HEK293 (cell line): ENCODE results near the gene CCL16.
A peak's percentile ranks its signal among the peaks of the same experiment; 100 is the strongest.

Experiments used
- CTCF ChIA-PET: fragments of 350-600 bp; formaldehyde crosslinking; extraction: SDS; loops from one replicate; lab custom pipeline; 2021; ENCODE audit warnings: antibody characterized with exemption; lab: Yijun Ruan, JAX
- POLR2A ChIA-PET: fragments of 300-600 bp; formaldehyde crosslinking; extraction: SDS; loops from one replicate; lab custom pipeline; 2020; ENCODE audit warnings: antibody characterized with exemption, inconsistent platforms; lab: Yijun Ruan, JAX
- H3K27ac ChIP-seq: fragments of 200-500 bp; sonication (Bioruptor generic); 2 replicates; pipeline ENCODE4 v1.5.1; 2014; ENCODE audit warnings: low read depth, low read length, control low read depth, inconsistent platforms; ENCODE audit errors: extremely low read depth
- H3K36me3 ChIP-seq, 2 experiments: fragments of 200-500 bp in 1 of 2; sonication (Bioruptor generic) in 1 of 2; 1 replicate in 1 of 2; 2 replicates in 1 of 2; pipeline ENCODE4 v1.5.1; 2014 to 2017; ENCODE audit warnings: inconsistent platforms in 2 of 2, low read length in 2 of 2; ENCODE audit not compliant: control insufficient read depth in 2 of 2, insufficient read depth in 1 of 2
- H3K4me1 ChIP-seq: fragments of 200-500 bp; sonication (Bioruptor generic); 2 replicates; pipeline ENCODE4 v1.5.1; 2014; ENCODE audit warnings: mild to moderate bottlenecking, low read length, inconsistent platforms; ENCODE audit not compliant: control insufficient read depth, insufficient read depth
- H3K4me3 ChIP-seq: 2 replicates; pipeline ENCODE4 v1.5.1; 2011; ENCODE audit warnings: low read depth, mild to moderate bottlenecking, control low read depth, low read length, moderate library complexity
- H3K9me3 ChIP-seq: fragments of 200-500 bp; sonication (Bioruptor generic); 2 replicates; pipeline ENCODE4 v1.5.1; 2014; ENCODE audit warnings: low read depth, low read length, inconsistent platforms; ENCODE audit not compliant: control insufficient read depth, insufficient read depth
- EGR2 ChIP-seq: fragments of 450-650 bp; formaldehyde crosslinking; IDR thresholded peaks from 2 replicates; pipeline ENCODE4 v1.5.1; 2016; ENCODE audit warnings: low read depth, missing biosample characterization, missing genetic modification characterization
- GLIS1 ChIP-seq: fragments of 450-650 bp; formaldehyde crosslinking; IDR thresholded peaks from 2 replicates; pipeline ENCODE4 v1.5.1; 2016; ENCODE audit warnings: missing biosample characterization, missing genetic modification characterization
- KLF9 ChIP-seq: fragments of 450-650 bp; formaldehyde crosslinking; IDR thresholded peaks from 2 replicates; pipeline ENCODE4 v1.5.1; 2016; ENCODE audit warnings: missing biosample characterization, missing genetic modification characterization, low read depth
- PRDM10 ChIP-seq: fragments of 450-650 bp; formaldehyde crosslinking; IDR thresholded peaks from 2 replicates; pipeline ENCODE4 v1.5.1; 2016; ENCODE audit warnings: missing biosample characterization, missing genetic modification characterization
- SP3 ChIP-seq: fragments of 450-650 bp; formaldehyde crosslinking; IDR thresholded peaks from 2 replicates; pipeline ENCODE4 v1.5.1; 2016; ENCODE audit warnings: missing biosample characterization, missing genetic modification characterization
- ZBTB17 ChIP-seq: fragments of 450-650 bp; formaldehyde crosslinking; IDR thresholded peaks from 2 replicates; pipeline ENCODE4 v1.5.1; 2016; ENCODE audit warnings: missing biosample characterization, missing genetic modification characterization
- ZBTB26 ChIP-seq: fragments of 450-650 bp; formaldehyde crosslinking; optimal IDR thresholded peaks from 2 replicates; pipeline ENCODE3; 2016; ENCODE audit warnings: missing biosample characterization, mild to moderate bottlenecking, missing genetic modification characterization
- ZBTB48 ChIP-seq: fragments of 450-650 bp; formaldehyde crosslinking; IDR thresholded peaks from 2 replicates; pipeline ENCODE4 v1.5.1; 2016; ENCODE audit warnings: missing biosample characterization, missing genetic modification characterization
- ZBTB8A ChIP-seq: fragments of 450-650 bp; formaldehyde crosslinking; IDR thresholded peaks from 2 replicates; pipeline ENCODE4 v1.5.1; 2016; ENCODE audit warnings: missing biosample characterization, missing genetic modification characterization
- ZFHX2 ChIP-seq: fragments of 450-650 bp; formaldehyde crosslinking; conservative IDR thresholded peaks from 2 replicates; pipeline ENCODE4 v1.5.1; 2016; ENCODE audit warnings: missing biosample characterization, missing genetic modification characterization
- ZNF19 ChIP-seq: fragments of 450-650 bp; formaldehyde crosslinking; IDR thresholded peaks from 2 replicates; pipeline ENCODE4; 2016; ENCODE audit warnings: missing biosample characterization, missing genetic modification characterization, low read depth
- ZNF362 ChIP-seq: fragments of 450-650 bp; formaldehyde crosslinking; IDR thresholded peaks from 2 replicates; pipeline ENCODE4 v1.5.1; 2016; ENCODE audit warnings: missing biosample characterization, missing genetic modification characterization
- ZNF529 ChIP-seq: fragments of 450-650 bp; formaldehyde crosslinking; IDR thresholded peaks from 2 replicates; pipeline ENCODE4 v1.5.1; 2017; ENCODE audit warnings: missing genetic modification characterization, missing biosample characterization; ENCODE audit not compliant: insufficient replicate concordance
- ZNF544 ChIP-seq: fragments of 450-650 bp; formaldehyde crosslinking; IDR thresholded peaks from 2 replicates; pipeline ENCODE4 v1.5.0; 2017; ENCODE audit warnings: missing biosample characterization, missing genetic modification characterization
- ZNF621 ChIP-seq: fragments of 450-650 bp; formaldehyde crosslinking; IDR thresholded peaks from 2 replicates; pipeline ENCODE4 v1.5.1; 2017; ENCODE audit warnings: missing biosample characterization, missing genetic modification characterization
- ZNF624 ChIP-seq: fragments of 450-650 bp; formaldehyde crosslinking; IDR thresholded peaks from 2 replicates; pipeline ENCODE4 v1.5.1; 2017; ENCODE audit warnings: missing biosample characterization, missing genetic modification characterization
- ZNF654 ChIP-seq: fragments of 450-650 bp; formaldehyde crosslinking; IDR thresholded peaks from 2 replicates; pipeline ENCODE4 v1.5.1; 2016; ENCODE audit warnings: low read depth, missing biosample characterization, missing genetic modification characterization
- ZNF660 ChIP-seq: fragments of 450-650 bp; IDR thresholded peaks from 2 replicates; pipeline ENCODE4 v1.5.1; 2018; ENCODE audit warnings: missing biosample characterization, mild to moderate bottlenecking, missing genetic modification characterization
- ZNF677 ChIP-seq: fragments of 450-650 bp; IDR thresholded peaks from 2 replicates; pipeline ENCODE4 v1.5.0; 2018; ENCODE audit warnings: missing biosample characterization, mild to moderate bottlenecking, missing genetic modification characterization, moderate library complexity
- TF ChIP-seq, protein P1 (sequence below): fragments of 450-650 bp; formaldehyde crosslinking; IDR thresholded peaks from 2 replicates; pipeline ENCODE4 v1.5.1; 2017; ENCODE audit warnings: missing biosample characterization, missing genetic modification characterization
- TF ChIP-seq, protein P2 (sequence below): fragments of 450-650 bp; formaldehyde crosslinking; IDR thresholded peaks from 2 replicates; pipeline ENCODE4 v1.5.1; 2016; ENCODE audit warnings: missing biosample characterization, missing genetic modification characterization

CCL16 gene

GRCh38 chr17:35948092-35948491 is 33.2 kb downstream of the CCL16 start (continued):
- TF ChIP-seq ZBTB26 (tag by site-specific recombination) (no peak), ZNF544 (tag by site-specific recombination) (no peak), ZNF529 (no peak), ZNF677 (no peak)

DNA sequence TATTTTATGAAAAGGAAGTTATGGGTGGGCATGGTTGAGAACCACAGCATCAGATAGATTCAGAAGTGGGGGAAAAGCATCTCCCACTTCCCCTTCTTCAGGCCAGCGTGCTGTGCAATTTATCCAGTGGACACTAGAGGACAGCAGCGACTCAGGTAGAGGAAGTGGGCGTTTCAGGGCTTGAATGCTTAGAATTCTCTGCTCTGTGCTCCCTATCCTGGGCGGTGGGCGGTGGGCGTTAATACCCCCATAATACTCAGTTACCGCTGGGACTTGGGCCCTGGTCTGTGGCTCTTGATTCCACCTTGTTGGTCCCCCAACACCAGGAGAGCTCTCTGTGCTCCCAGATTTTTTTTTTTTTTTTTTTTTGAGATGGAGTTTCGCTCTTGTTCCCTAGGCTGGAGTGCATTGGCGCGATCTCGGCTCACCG is 34.1 kb downstream of the CCL16 start:
- Histone ChIP-seq H3K4me1 (peaks cover 6% of the 10 kb centered on the region; the same call in 1 of the 2 replicates), H3K27ac (no peak overlapping the region), H3K36me3 (no peaks in the 10 kb centered on the region), H3K9me3 (no peaks in the 10 kb centered on the region), H3K4me3 (no peak overlapping the region)
- POLR2A ChIA-PET, result no interaction called here
- CTCF ChIA-PET, result interaction anchor here (0.6 to 5.4 kb wide), 18 partner anchors 9 to 1168 kb away, joined by 3 to 29 read pairs (median 4); no protein-coding TSS in a partner anchor
- TF ChIP-seq ZNF19 (tag by site-specific recombination) (no peak), ZFHX2 (peak; percentile 88), EGR2 (tag by site-specific recombination) (peak; percentile 76; the same call in 1 of the 2 replicates), SP3 (tag by site-specific recombination) (0 out of 2 replicates have a peak, but pooled peaks have one; percentile 27), KLF9 (tag by site-specific recombination) (peak; percentile 75; the same call in 1 of the 2 replicates), ZNF660 (0 out of 2 replicates have a peak, but pooled peaks have one; percentile 57), ZBTB8A (tag by site-specific recombination) (peak; percentile 47; the same call in 1 of the 2 replicates), ZNF621 (tag by site-specific recombination) (no peak), GLIS1 (no peak), ZNF654 (tag by site-specific recombination) (peak; percentile 91), ZBTB17 (tag by site-specific recombination) (peak; percentile 78), PRDM10 (tag by site-specific recombination) (peak; percentile 83), ZNF624 (no peak), ZBTB48 (peak; percentile 58; the same call in 1 of the 2 replicates), ZNF362 (peak; percentile 90)
- TF ChIP-seq, protein P1, sequence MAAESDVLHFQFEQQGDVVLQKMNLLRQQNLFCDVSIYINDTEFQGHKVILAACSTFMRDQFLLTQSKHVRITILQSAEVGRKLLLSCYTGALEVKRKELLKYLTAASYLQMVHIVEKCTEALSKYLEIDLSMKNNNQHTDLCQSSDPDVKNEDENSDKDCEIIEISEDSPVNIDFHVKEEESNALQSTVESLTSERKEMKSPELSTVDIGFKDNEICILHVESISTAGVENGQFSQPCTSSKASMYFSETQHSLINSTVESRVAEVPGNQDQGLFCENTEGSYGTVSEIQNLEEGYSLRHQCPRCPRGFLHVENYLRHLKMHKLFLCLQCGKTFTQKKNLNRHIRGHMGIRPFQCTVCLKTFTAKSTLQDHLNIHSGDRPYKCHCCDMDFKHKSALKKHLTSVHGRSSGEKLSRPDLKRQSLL (tag by site-specific recombination), result no peak
- TF ChIP-seq, protein P2, sequence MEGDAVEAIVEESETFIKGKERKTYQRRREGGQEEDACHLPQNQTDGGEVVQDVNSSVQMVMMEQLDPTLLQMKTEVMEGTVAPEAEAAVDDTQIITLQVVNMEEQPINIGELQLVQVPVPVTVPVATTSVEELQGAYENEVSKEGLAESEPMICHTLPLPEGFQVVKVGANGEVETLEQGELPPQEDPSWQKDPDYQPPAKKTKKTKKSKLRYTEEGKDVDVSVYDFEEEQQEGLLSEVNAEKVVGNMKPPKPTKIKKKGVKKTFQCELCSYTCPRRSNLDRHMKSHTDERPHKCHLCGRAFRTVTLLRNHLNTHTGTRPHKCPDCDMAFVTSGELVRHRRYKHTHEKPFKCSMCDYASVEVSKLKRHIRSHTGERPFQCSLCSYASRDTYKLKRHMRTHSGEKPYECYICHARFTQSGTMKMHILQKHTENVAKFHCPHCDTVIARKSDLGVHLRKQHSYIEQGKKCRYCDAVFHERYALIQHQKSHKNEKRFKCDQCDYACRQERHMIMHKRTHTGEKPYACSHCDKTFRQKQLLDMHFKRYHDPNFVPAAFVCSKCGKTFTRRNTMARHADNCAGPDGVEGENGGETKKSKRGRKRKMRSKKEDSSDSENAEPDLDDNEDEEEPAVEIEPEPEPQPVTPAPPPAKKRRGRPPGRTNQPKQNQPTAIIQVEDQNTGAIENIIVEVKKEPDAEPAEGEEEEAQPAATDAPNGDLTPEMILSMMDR (tag by site-specific recombination), result peak; percentile 67; the same call in 1 of the 2 replicates
